Thoracic aorta (tissue), 2 donors: ENCODE data around the gene NRXN2. TPM values are rescaled to one million over a fixed set of nuclear protein-coding genes. Genes with fewer than 3 reads are reported as not detected.
A peak's percentile ranks its signal among the peaks of the same experiment; 100 is the strongest.

Source experiments
- ATAC-seq: fragments of 150-250 bp; one replicate; pipeline ENCODE4 v1.8.0; 2017; ENCODE audit warnings: low read depth; ENCODE audit not compliant: insufficient number of reproducible peaks, low FRiP score
- DNase-seq: peaks from one replicate; pipeline ENCODE4 v3.0.0-alpha.2; 2020; ENCODE audit warnings: low spot score
- H3K27ac ChIP-seq, 2 donors: fragments of 200-600 bp; sonication (generic); 1 replicate in 1 of 2; 2 replicates in 1 of 2; pipeline ENCODE4 v1.5.1; 2016; ENCODE audit warnings: mild to moderate bottlenecking in 2 of 2, moderate library complexity in 2 of 2
- H3K27me3 ChIP-seq: fragments of 200-600 bp; sonication (generic); replicated peaks from 2 replicates; pipeline ENCODE4 v1.6.0; 2016; ENCODE audit warnings: mild to moderate bottlenecking; ENCODE audit not compliant: insufficient read depth
- H3K36me3 ChIP-seq: fragments of 200-600 bp; sonication (generic); one replicate; pipeline ENCODE4 v1.5.1; 2016
- H3K4me1 ChIP-seq, 2 donors: fragments of 200-600 bp; sonication (generic); 1 replicate in 1 of 2; 2 replicates in 1 of 2; pipeline versions ENCODE4 v1.5.1 to v1.6.0; 2016; ENCODE audit warnings: low read depth in 2 of 2, mild to moderate bottlenecking in 1 of 2; ENCODE audit not compliant: control insufficient read depth in 1 of 2
- H3K4me3 ChIP-seq: fragments of 200-600 bp; sonication (generic); 2 replicates; pipeline ENCODE4 v1.5.1; 2016; ENCODE audit warnings: mild to moderate bottlenecking
- H3K9me3 ChIP-seq: fragments of 200-600 bp; sonication (generic); 2 replicates; pipeline ENCODE4 v1.5.1; 2016
- CTCF ChIP-seq: fragments of 200-600 bp; sonication (generic); IDR thresholded peaks from one replicate; pipeline ENCODE4 v1.5.1; 2019; ENCODE audit warnings: antibody characterized with exemption
- total RNA-seq, 2 donors: library from RNA; depleted of rRNA; stranded (reverse); fragments of >200 nt; gene quantifications; one replicate each; pipeline versions ENCODE4 v1.1.0 to v1.2.3, GENCODE V29; 2016

The NRXN2 gene
- total RNA-seq, 2 donors from 2014 or later, result 40.3 to 41.3 TPM

GRCh38 chr11:64762277-64762673, 39.3 kb upstream of the NRXN2 start:
- Histone ChIP-seq H3K9me3 (no peaks in the 10 kb centered on the region), H3K36me3 (peaks cover 41% of the 10 kb centered on the region), H3K4me3 (no peak overlapping the region), H3K27ac (peak overlapping the region; percentile 68 to 83), H3K4me1 (peaks cover 26 to 70% of the 10 kb centered on the region in 2 donors), H3K27me3 (no peaks in the 10 kb centered on the region)
- DNase-seq, result no peak
- TF ChIP-seq CTCF, result no peak
- no peak for ATAC-seq

GRCh38 chr11:64760759-64761420, 37.9 kb upstream of the NRXN2 start:
- Histone ChIP-seq H3K4me1 (peaks cover 26 to 70% of the 10 kb centered on the region in 2 donors), H3K27ac (peak overlapping the region; percentile 59 to 83), H3K4me3 (no peak overlapping the region), H3K27me3 (no peaks in the 10 kb centered on the region), H3K36me3 (peaks cover 30% of the 10 kb centered on the region), H3K9me3 (no peaks in the 10 kb centered on the region)
- DNase-seq (no peak), ATAC-seq (no peak)
- no peak for TF ChIP-seq CTCF

GRCh38 chr11:64759722-64760719, 37.0 kb upstream of the NRXN2 start, which contains the start of gene PYGM:
Gene PYGM (minus strand): TSS chr11:64759974. CDS start chr11:64759898, 76 bp downstream.
- ATAC-seq, result peak; percentile 63
- H3K27ac ChIP-seq, result peak within 1 kb of the TSS; percentile 83 to 91
- H3K4me3 ChIP-seq, result peak within 1 kb of the TSS; percentile 66
- peaks cover 22% of the 10 kb centered on the region for H3K36me3 ChIP-seq
- H3K9me3 ChIP-seq, result no peaks in the 10 kb centered on the region
- DNase-seq, result peak; percentile 70
- TF ChIP-seq CTCF, result no peak
- H3K4me1 ChIP-seq, result peaks cover 26 to 65% of the 10 kb centered on the region in 2 donors
- no peaks in the 10 kb centered on the region for H3K27me3 ChIP-seq

GRCh38 chr11:64759131-64759721, 36.2 kb upstream of the NRXN2 start:
- Histone ChIP-seq H3K27ac (peak overlapping the region; percentile 83 to 91), H3K4me3 (peak overlapping the region; percentile 66), H3K36me3 (peaks cover 14% of the 10 kb centered on the region), H3K27me3 (no peaks in the 10 kb centered on the region), H3K4me1 (peaks cover 26 to 58% of the 10 kb centered on the region in 2 donors), H3K9me3 (no peaks in the 10 kb centered on the region)
- ATAC-seq (no peak), DNase-seq (no peak)
- TF ChIP-seq CTCF, result no peak
